ENCODE data around the gene PDZD4.

GRCh38 chrX:153865321-153865580, 34.9 kb upstream of the PDZD4 start:
- TF ChIP-seq CTCF (IDR thresholded peaks at IDR 0.05; ENCODE audit: insufficient read depth, low read depth, low read length): no peak
- TF ChIP-seq EZH2 (IDR thresholded peaks at IDR 0.05; ENCODE audit: insufficient read depth, low read length): no peak
